SK-N-SH treated with all-trans-retinoic acid at 6 μM for 48 hours (cell line): Measurements from ENCODE around the gene EHD2.

Source experiments
- ATAC-seq: fragments of 200-7000 bp; cut with Tn5 transposase; 3 replicates; pipeline ENCODE4 v1.9.1; 2020; ENCODE audit warnings: mild to moderate bottlenecking, moderate library complexity
- ARNTL ChIP-seq: fragments of 450-650 bp; formaldehyde crosslinking; IDR thresholded peaks from 2 replicates; pipeline ENCODE4 v1.5.0; 2020; ENCODE audit warnings: low read depth, mild to moderate bottlenecking, moderate library complexity, borderline replicate concordance
- CREB5 ChIP-seq: fragments of 250-450 bp; sonication (Bioruptor Pico); IDR thresholded peaks from 2 replicates; pipeline ENCODE4 v1.5.1; 2020; ENCODE audit warnings: low read depth, mild to moderate bottlenecking, moderate library complexity
- CSDC2 ChIP-seq: fragments of 250-450 bp; sonication (Bioruptor Pico); IDR thresholded peaks from 2 replicates; pipeline ENCODE4 v1.5.0; 2020; ENCODE audit warnings: mild to moderate bottlenecking, moderate library complexity
- CSRNP3 ChIP-seq: fragments of 250-450 bp; sonication (Bioruptor Pico); IDR thresholded peaks from 2 replicates; pipeline ENCODE4 v1.5.1; 2021; ENCODE audit warnings: mild to moderate bottlenecking, moderate library complexity
- ESRRG ChIP-seq: fragments of 250-450 bp; sonication (Bioruptor Pico); IDR thresholded peaks from 2 replicates; pipeline ENCODE4 v1.6.1; 2021; ENCODE audit warnings: mild to moderate bottlenecking
- GLIS3 ChIP-seq: fragments of 250-450 bp; sonication (Bioruptor Pico); IDR thresholded peaks from 2 replicates; pipeline ENCODE4 v1.5.0; 2020; ENCODE audit warnings: mild to moderate bottlenecking, moderate library complexity
- ISL1 ChIP-seq: fragments of 250-450 bp; sonication (Bioruptor Pico); IDR thresholded peaks from 2 replicates; pipeline ENCODE4 v2.1.2; 2022; ENCODE audit warnings: mild to moderate bottlenecking, moderate library complexity
- OSR1 ChIP-seq: fragments of 250-450 bp; sonication (Bioruptor Pico); IDR thresholded peaks from 2 replicates; pipeline ENCODE4 v1.8.0; 2022; ENCODE audit warnings: moderate library complexity, mild to moderate bottlenecking, inconsistent platforms
- PATZ1 ChIP-seq: fragments of 250-450 bp; sonication (Bioruptor Pico); IDR thresholded peaks from 2 replicates; pipeline ENCODE4 v1.8.0; 2020; ENCODE audit warnings: mild to moderate bottlenecking, moderate library complexity, borderline replicate concordance
- POU6F1 ChIP-seq: fragments of 250-450 bp; sonication (Bioruptor Pico); IDR thresholded peaks from 2 replicates; pipeline ENCODE4 v1.8.0; 2021; ENCODE audit warnings: low read depth, mild to moderate bottlenecking, moderate library complexity, borderline replicate concordance
- PPARA ChIP-seq: fragments of 250-450 bp; sonication (Bioruptor Pico); IDR thresholded peaks from 2 replicates; pipeline ENCODE4 v1.5.0; 2020; ENCODE audit warnings: mild to moderate bottlenecking, borderline replicate concordance
- RARB ChIP-seq: fragments of 250-450 bp; sonication (Bioruptor Pico); IDR thresholded peaks from 2 replicates; pipeline ENCODE4 v1.8.0; 2021; ENCODE audit warnings: mild to moderate bottlenecking, moderate library complexity
- SNAI2 ChIP-seq: fragments of 250-450 bp; sonication (Bioruptor Pico); IDR thresholded peaks from 2 replicates; pipeline ENCODE4 v1.5.0; 2020; ENCODE audit warnings: mild to moderate bottlenecking, moderate library complexity
- TCF4 ChIP-seq: fragments of 250-450 bp; sonication (Bioruptor Pico); IDR thresholded peaks from 2 replicates; pipeline ENCODE4 v1.8.0; 2021; ENCODE audit warnings: mild to moderate bottlenecking, moderate library complexity, borderline replicate concordance
- TOX ChIP-seq: fragments of 250-450 bp; sonication (Bioruptor Pico); IDR thresholded peaks from 2 replicates; pipeline ENCODE4 v1.8.0; 2021; ENCODE audit warnings: mild to moderate bottlenecking, moderate library complexity, borderline replicate concordance
- TSHZ2 ChIP-seq: fragments of 250-450 bp; sonication (Bioruptor Pico); IDR thresholded peaks from 2 replicates; pipeline ENCODE4 v1.5.0; 2020; ENCODE audit warnings: mild to moderate bottlenecking, moderate library complexity
- ZC3H10 ChIP-seq: fragments of 250-450 bp; sonication (Bioruptor Pico); IDR thresholded peaks from 2 replicates; pipeline ENCODE4 v1.5.1; 2021; ENCODE audit warnings: mild to moderate bottlenecking, moderate library complexity
- ZFP3 ChIP-seq: fragments of 250-450 bp; sonication (Bioruptor Pico); IDR thresholded peaks from 2 replicates; pipeline ENCODE4 v1.5.0; 2020; ENCODE audit warnings: mild to moderate bottlenecking, moderate library complexity
- ZFP30 ChIP-seq: fragments of 450-650 bp; formaldehyde crosslinking; IDR thresholded peaks from 2 replicates; pipeline ENCODE4 v1.5.0; 2022; ENCODE audit warnings: mild to moderate bottlenecking, moderate library complexity
- ZNF565 ChIP-seq: fragments of 450-650 bp; formaldehyde crosslinking; conservative IDR thresholded peaks from 2 replicates; pipeline ENCODE4 v1.5.0; 2020; ENCODE audit warnings: low read depth, mild to moderate bottlenecking, moderate library complexity
- ZNF70 ChIP-seq: fragments of 450-650 bp; formaldehyde crosslinking; IDR thresholded peaks from 2 replicates; pipeline ENCODE4 v1.5.0; 2020; ENCODE audit warnings: mild to moderate bottlenecking, moderate library complexity
- ZNF8 ChIP-seq: fragments of 450-650 bp; formaldehyde crosslinking; IDR thresholded peaks from 2 replicates; pipeline ENCODE4 v1.5.0; 2020; ENCODE audit warnings: mild to moderate bottlenecking, moderate library complexity

Gene EHD2

GRCh38 chr19:47755762-47756626 lies 42.8 kb downstream of the EHD2 start:
- TF ChIP-seq ZNF565 (CRISPR knock-in tag) (no peak), ZC3H10 (CRISPR knock-in tag) (no peak), CREB5 (CRISPR knock-in tag) (no peak), OSR1 (CRISPR knock-in tag) (no peak), TOX (CRISPR knock-in tag) (no peak), GLIS3 (no peak), ARNTL (CRISPR knock-in tag) (no peak), TSHZ2 (no peak), CSDC2 (CRISPR knock-in tag) (no peak)
- no peak for ATAC-seq

GRCh38 chr19:47756627-47756929 lies 43.4 kb downstream of the EHD2 start:
- TF ChIP-seq RARB (CRISPR knock-in tag) = no peak
- no peak for TF ChIP-seq TOX (CRISPR knock-in tag)
- no peak for TF ChIP-seq ZNF70 (CRISPR knock-in tag)
- no peak for TF ChIP-seq ZNF8 (CRISPR knock-in tag)
- no peak for TF ChIP-seq PATZ1 (CRISPR knock-in tag)
- TF ChIP-seq ISL1 (CRISPR knock-in tag) = no peak
- TF ChIP-seq CSDC2 (CRISPR knock-in tag) = no peak
- TF ChIP-seq ZFP30 (CRISPR knock-in tag) = no peak
- TF ChIP-seq ZFP3 = no peak
- no peak for TF ChIP-seq PPARA (CRISPR knock-in tag)
- no peak for TF ChIP-seq TCF4
- no peak for TF ChIP-seq SNAI2 (CRISPR knock-in tag)
- TF ChIP-seq POU6F1 (CRISPR knock-in tag) = no peak
- TF ChIP-seq ZNF565 (CRISPR knock-in tag) = no peak
- TF ChIP-seq GLIS3 = no peak
- TF ChIP-seq OSR1 (CRISPR knock-in tag) = no peak
- TF ChIP-seq CREB5 (CRISPR knock-in tag) = no peak
- TF ChIP-seq ESRRG (CRISPR knock-in tag) = no peak
- no peak for TF ChIP-seq TSHZ2
- TF ChIP-seq CSRNP3 (CRISPR knock-in tag) = no peak

More at GRCh38 chr19:47756627-47756929, 43.4 kb downstream of the EHD2 start:
- ATAC-seq = no peak
